GM12873 (cell line): ENCODE data around the gene PROKR2.

Experiments
- TF ChIP-seq, protein P1 (sequence below): IDR thresholded peaks from 2 replicates; pipeline ENCODE4 v1.5.1; 2012; ENCODE audit warnings: low read depth, mild to moderate bottlenecking, moderate library complexity, low read length, control low read depth; ENCODE audit not compliant: insufficient read depth; ENCODE audit errors: missing control alignments

PROKR2 gene

GRCh38 chr20:5316188-5317158, at the start of gene PROKR2:
Gene PROKR2 (minus strand): TSS chr20:5316954. CDS start chr20:5314369, 2,585 bp downstream.
- TF ChIP-seq, protein P1, sequence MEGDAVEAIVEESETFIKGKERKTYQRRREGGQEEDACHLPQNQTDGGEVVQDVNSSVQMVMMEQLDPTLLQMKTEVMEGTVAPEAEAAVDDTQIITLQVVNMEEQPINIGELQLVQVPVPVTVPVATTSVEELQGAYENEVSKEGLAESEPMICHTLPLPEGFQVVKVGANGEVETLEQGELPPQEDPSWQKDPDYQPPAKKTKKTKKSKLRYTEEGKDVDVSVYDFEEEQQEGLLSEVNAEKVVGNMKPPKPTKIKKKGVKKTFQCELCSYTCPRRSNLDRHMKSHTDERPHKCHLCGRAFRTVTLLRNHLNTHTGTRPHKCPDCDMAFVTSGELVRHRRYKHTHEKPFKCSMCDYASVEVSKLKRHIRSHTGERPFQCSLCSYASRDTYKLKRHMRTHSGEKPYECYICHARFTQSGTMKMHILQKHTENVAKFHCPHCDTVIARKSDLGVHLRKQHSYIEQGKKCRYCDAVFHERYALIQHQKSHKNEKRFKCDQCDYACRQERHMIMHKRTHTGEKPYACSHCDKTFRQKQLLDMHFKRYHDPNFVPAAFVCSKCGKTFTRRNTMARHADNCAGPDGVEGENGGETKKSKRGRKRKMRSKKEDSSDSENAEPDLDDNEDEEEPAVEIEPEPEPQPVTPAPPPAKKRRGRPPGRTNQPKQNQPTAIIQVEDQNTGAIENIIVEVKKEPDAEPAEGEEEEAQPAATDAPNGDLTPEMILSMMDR, result no peak

DNA sequence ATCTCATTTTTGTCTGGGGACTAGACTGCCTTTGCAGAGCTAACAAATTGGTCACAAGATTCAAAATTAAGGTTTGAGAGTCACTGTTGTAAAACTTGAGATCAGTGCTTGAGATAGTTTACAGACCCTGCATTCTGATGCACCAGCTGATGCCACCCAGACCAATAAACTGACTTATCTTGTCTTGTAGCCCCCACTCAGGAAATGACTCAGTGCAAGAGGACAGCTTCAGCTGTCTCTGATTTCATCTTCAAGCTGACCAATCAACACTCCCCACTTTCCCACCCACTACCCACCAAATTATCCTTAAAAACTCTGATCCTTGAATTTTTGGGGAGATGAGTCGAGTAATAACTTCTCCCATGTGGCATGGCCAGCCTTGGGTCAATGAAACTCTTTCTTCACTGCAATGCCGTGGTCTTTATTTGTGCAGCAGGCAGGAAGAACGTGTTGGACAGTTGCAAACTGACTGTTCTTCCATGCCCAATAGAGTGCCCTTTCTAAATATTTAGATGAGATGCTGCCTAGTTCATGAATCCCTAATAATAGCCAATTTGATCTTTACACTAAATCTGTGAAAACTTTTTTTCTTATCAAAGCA, 48.3 kb upstream of the PROKR2 start:
- TF ChIP-seq, protein P1, result no peak

DNA sequence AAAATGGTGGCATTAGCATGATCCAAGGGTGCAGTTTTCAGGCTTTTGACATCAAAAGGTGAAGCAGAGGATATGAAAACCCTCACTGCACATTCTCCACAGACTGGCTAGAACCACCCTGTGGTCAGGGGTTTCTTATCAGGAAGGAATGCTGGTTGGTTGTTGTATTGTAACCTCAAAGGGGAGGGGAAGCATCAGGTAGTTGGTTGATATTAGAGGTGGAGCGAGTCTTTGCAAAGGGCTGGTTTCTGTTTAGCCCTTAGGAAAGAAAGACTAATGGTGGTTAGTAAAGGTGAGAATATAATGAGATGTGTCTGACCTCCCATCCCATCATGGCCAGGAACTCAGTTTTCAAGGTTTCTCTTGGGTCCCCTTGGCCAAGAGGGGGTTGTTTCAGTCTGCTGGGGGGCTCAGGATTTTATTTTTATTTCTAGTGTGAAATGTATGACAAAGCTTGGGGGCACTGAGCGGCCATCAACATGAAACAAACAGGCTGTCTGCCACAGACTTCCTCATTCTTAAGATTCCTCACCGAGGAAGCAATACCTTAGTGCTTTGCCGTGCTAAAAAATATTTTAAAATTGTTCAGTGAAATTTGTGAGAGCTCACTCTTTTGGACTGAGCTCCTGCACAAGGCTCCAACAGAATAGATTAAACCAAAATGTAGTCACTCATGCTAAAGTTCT, 47.5 kb upstream of the PROKR2 start:
- TF ChIP-seq, protein P1, result no peak

DNA sequence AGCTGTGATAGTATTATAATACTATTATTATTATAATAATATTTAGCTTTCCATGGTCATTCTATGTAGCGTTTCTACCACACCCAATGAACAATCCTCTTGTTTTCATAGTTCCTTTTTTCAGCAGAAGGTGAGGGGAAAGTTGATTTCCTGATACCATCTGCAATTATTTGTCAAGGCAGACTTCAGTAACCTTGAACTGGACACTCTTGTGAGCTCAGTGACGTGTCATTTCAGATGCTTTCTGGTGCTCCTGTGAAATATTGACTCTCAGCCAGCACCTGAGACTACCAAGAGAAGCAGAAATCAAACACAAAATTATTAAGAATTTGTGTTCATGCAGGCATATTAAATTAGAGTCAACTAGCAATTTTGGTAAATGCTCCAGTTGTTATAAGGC, 46.0 kb upstream of the PROKR2 start:
- TF ChIP-seq, protein P1, result no peak

DNA sequence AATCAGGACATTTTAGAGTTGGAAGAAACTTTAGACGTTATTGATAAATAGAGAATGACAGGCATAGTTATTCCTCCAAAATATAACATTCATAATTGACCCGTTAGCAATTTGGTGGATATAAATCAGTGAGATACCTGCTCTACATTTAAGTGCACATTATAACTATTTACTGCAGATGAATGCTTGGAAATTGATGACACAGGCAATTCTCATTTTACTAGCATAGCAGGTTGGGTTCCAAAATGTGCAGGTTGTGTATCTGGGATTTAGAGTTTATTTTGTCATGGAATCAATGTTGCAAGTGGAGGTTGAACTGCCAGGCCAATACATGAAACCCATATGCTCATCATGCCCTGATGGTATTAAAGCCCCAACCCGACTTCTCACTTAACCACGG, 44.4 kb upstream of the PROKR2 start:
- TF ChIP-seq, protein P1, result no peak

GRCh38 chr20:5357946-5358345, 41.2 kb upstream of the PROKR2 start:
- TF ChIP-seq, protein P1, result no peak

DNA sequence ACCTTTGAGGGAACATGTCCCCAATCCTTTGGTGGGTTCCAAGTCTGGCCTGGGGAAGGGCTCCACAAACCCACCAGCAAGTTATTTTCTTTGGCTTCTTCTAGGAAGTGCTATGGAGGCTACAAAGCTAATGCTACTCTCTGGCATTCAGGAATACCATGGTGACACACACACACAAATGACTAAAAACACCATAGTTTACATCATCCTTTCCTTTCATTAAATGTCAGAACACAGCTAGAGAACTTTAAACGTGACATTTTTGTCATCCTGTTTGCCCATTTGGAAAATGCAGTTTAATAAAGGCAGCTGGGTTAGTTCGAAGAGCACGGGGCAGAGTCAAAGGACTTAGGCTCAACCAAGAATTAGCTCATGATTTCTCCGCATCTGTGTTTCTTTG, 40.2 kb upstream of the PROKR2 start:
- TF ChIP-seq, protein P1, result no peak
